ENCODE results near the gene PRKD2. TPM values are rescaled to one million over a fixed set of nuclear protein-coding genes. Genes with fewer than 3 reads are reported as not detected.

PRKD2 gene
- total and polyA plus RNA-seq, 8 donors = 13.8 to 90.3 (median 21.0) TPM

- no peaks in the 10 kb centered on the region for H3K27me3 ChIP-seq
- no peaks in the 10 kb centered on the region for H3K4me1 ChIP-seq
- no peak for ATAC-seq
- intact Hi-C loops (cut with DNase I) = no loop called here
- no peak overlapping the region for H3K4me3 ChIP-seq
- FAIRE-seq = no peak
- TF ChIP-seq CTCF (IDR thresholded peaks at IDR 0.05) = no peak
- WGBS, 2 donors = 82 to 89% methylated on average over 5 of the region's 5 CpGs
- no peak for DNase-seq
- H3K36me3 ChIP-seq = no peaks in the 10 kb centered on the region
- H3K27ac ChIP-seq = no peak overlapping the region
- no peaks in the 10 kb centered on the region for H3K9me3 ChIP-seq
Measured at GRCh38 chr19:46760363-46760762, 43.4 kb upstream of the PRKD2 start.

- Histone ChIP-seq H3K27me3 (no peaks in the 10 kb centered on the region), H3K27ac (no peak overlapping the region), H3K36me3 (no peaks in the 10 kb centered on the region), H3K4me3 (no peak overlapping the region), H3K9me3 (no peaks in the 10 kb centered on the region), H3K4me1 (no peaks in the 10 kb centered on the region)
- WGBS, 2 donors = 78 to 80% methylated on average over 7 of the region's 7 CpGs
- no peak for DNase-seq
- intact Hi-C loops (cut with DNase I) = loop anchor here (5.0 to 10.0 kb wide), 3 partner anchors 75 to 235 kb away; no protein-coding TSS in a partner anchor
- ATAC-seq = peak in 2 of 4 donors; percentile 6 to 24
- TF ChIP-seq CTCF (IDR thresholded peaks at IDR 0.05) = no peak
- FAIRE-seq = no peak
Measured at GRCh38 chr19:46759817-46760333, 43.0 kb upstream of the PRKD2 start.

- intact Hi-C loops (cut with DNase I) = loop anchor here (5.0 to 10.0 kb wide), 3 partner anchors 76 to 236 kb away; no protein-coding TSS in a partner anchor
- ATAC-seq = no peak
- no peak for TF ChIP-seq CTCF (IDR thresholded peaks at IDR 0.05)
- H3K4me1 ChIP-seq = no peaks in the 10 kb centered on the region
- 68 to 78% methylated on average over 6 of the region's 6 CpGs for WGBS, 2 donors
- H3K9me3 ChIP-seq = no peaks in the 10 kb centered on the region
- DNase-seq = no peak
- no peak overlapping the region for H3K4me3 ChIP-seq
- H3K36me3 ChIP-seq = no peaks in the 10 kb centered on the region
- H3K27ac ChIP-seq = no peak overlapping the region
- H3K27me3 ChIP-seq = no peaks in the 10 kb centered on the region
- no peak for FAIRE-seq
Measured at GRCh38 chr19:46759206-46759605, 42.3 kb upstream of the PRKD2 start.

- H3K27ac ChIP-seq = no peak overlapping the region
- H3K27me3 ChIP-seq = no peaks in the 10 kb centered on the region
- no peak overlapping the region for H3K4me3 ChIP-seq
- intact Hi-C loops (cut with DNase I) = loop anchor here (2.0 to 10.0 kb wide), 4 partner anchors 78 to 238 kb away; no protein-coding TSS in a partner anchor
- H3K36me3 ChIP-seq = no peaks in the 10 kb centered on the region
- DNase-seq = peak in 1 of 6 donors; percentile 78
- TF ChIP-seq CTCF (IDR thresholded peaks at IDR 0.05) = no peak
- FAIRE-seq = no peak
- no peaks in the 10 kb centered on the region for H3K4me1 ChIP-seq
- H3K9me3 ChIP-seq = no peaks in the 10 kb centered on the region
- WGBS, 2 donors = 83 to 88% methylated on average over 30 of the region's 30 CpGs
- ATAC-seq = no peak
Measured at GRCh38 chr19:46756544-46756888, 39.6 kb upstream of the PRKD2 start.

GRCh38 chr19:46755853-46756543, 39.1 kb upstream of the PRKD2 start:
- 93 to 94% methylated on average over 86 of the region's 86 CpGs for WGBS, 2 donors
- Histone ChIP-seq H3K27me3 (no peaks in the 10 kb centered on the region), H3K36me3 (no peaks in the 10 kb centered on the region), H3K27ac (no peak overlapping the region), H3K4me1 (no peaks in the 10 kb centered on the region), H3K4me3 (no peak overlapping the region), H3K9me3 (no peaks in the 10 kb centered on the region)
- no peak for TF ChIP-seq CTCF (IDR thresholded peaks at IDR 0.05)
- DNase-seq (peak in 1 of 6 donors; percentile 69), FAIRE-seq (no peak), ATAC-seq (no peak)
- intact Hi-C loops (cut with DNase I) = loop anchor here (2.0 to 10.0 kb wide), 4 partner anchors 79 to 239 kb away; no protein-coding TSS in a partner anchor
